Gastroesophageal sphincter (tissue), 3 donors: Measurements from ENCODE around the gene B4GALNT2.

Source experiments
- CTCF ChIP-seq, 4 experiments: fragments of 200-600 bp in 2 of 4; fragments of 450-650 bp in 2 of 4; sonication (generic) in 1 of 4; IDR thresholded peaks; one replicate each; pipeline ENCODE4 v1.5.1; 2017 to 2019; ENCODE audit warnings: antibody characterized with exemption in 4 of 4, mild to moderate bottlenecking in 2 of 4, moderate library complexity in 2 of 4
- POLR2A ChIP-seq, 2 donors: fragments of 450-650 bp; IDR thresholded peaks; one replicate each; pipeline ENCODE4 v1.6.1; 2017; ENCODE audit warnings: antibody characterized with exemption in 2 of 2, mild to moderate bottlenecking in 2 of 2, moderate library complexity in 1 of 2

DNA sequence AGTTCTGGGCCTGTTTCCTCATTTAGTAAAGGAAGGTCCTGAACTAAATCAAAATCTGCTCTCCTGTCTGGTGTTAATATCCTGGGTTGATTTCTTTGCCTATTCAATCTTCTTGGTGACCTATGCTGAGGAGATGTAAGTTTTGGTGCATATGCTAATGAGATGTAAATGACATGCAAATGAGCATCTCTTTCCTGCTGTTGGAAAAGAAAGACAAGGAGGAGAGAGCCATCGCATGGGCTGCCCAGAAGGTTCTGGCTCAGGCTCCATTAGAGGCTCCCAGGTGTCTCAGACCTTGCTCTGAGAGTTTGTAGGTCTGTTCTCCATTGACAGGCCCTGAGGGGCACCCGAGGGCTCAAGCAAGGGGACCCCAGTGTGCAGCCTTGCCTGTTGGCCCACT is 81.3 kb downstream of the B4GALNT2 start:
- no peak for TF ChIP-seq CTCF (IDR thresholded peaks at IDR 0.05)
- TF ChIP-seq POLR2A (IDR thresholded peaks at IDR 0.05): no peak
